IPS-20b (cell line): ENCODE measurements around the gene DLG1.
"Not testable (repeated sequence)": the region's sequence is repeated elsewhere in the genome, so short reads cannot be mapped to it uniquely, and the experiment has no call there.

Experiments used
- H3K27ac ChIP-seq: one replicate; pipeline ENCODE4 v1.5.1; 2013; ENCODE audit warnings: low read length
- H3K27me3 ChIP-seq: 2 replicates; pipeline ENCODE4 v1.6.1; 2013; ENCODE audit warnings: mild to moderate bottlenecking, low read length, inconsistent platforms; ENCODE audit not compliant: insufficient read depth
- H3K36me3 ChIP-seq: 2 replicates; pipeline ENCODE4 v1.6.1; 2013; ENCODE audit warnings: low read depth, mild to moderate bottlenecking, inconsistent platforms, low read length, moderate library complexity; ENCODE audit not compliant: insufficient read depth
- H3K4me1 ChIP-seq: 2 replicates; pipeline ENCODE4 v1.6.1; 2013; ENCODE audit warnings: mild to moderate bottlenecking, control low read depth, inconsistent platforms, low read length, moderate library complexity; ENCODE audit not compliant: insufficient read depth
- H3K4me3 ChIP-seq: 2 replicates; pipeline ENCODE4 v1.5.1; 2013; ENCODE audit warnings: mild to moderate bottlenecking, low read length, inconsistent platforms
- H3K9ac ChIP-seq: 2 replicates; pipeline ENCODE4 v1.6.1; 2013; ENCODE audit warnings: low read depth, mild to moderate bottlenecking, inconsistent platforms, low read length, moderate library complexity
- H3K9me3 ChIP-seq: 2 replicates; pipeline ENCODE4 v1.6.1; 2013; ENCODE audit warnings: mild to moderate bottlenecking, low read depth, low read length, inconsistent platforms; ENCODE audit not compliant: insufficient read depth

DLG1 gene

GRCh38 chr3:197222937-197223370, 75.5 kb downstream of the DLG1 start:
- Histone ChIP-seq H3K36me3 (no peaks in the 10 kb centered on the region), H3K27me3 (no peaks in the 10 kb centered on the region), H3K27ac (no peak overlapping the region), H3K9me3 (no peaks in the 10 kb centered on the region), H3K9ac (no peak overlapping the region), H3K4me3 (no peak overlapping the region), H3K4me1 (peaks cover 7% of the 10 kb centered on the region; the same call in 1 of the 2 replicates)

DNA sequence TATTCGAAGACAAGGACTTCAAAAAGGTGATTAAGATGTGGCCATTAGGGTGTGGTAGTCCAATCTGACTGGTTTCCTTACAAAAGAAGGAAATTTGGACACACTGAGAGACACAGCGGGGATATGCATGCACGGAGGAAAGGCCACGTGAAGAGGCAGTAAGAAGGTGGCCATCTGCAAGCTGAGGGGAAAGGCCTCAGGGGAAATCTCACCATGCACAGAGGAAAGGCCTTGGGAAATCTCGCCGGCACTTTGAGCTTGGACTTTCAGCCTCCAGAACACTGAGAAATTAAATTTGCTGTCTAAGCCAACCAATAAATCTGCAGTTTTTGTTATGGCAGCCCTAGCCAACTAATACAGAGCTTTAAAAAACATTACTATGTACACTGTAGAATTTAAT, 78.8 kb downstream of the DLG1 start:
- peaks cover 6% of the 10 kb centered on the region; the same call in 1 of the 2 replicates for H3K4me1 ChIP-seq
- H3K4me3 ChIP-seq: no peak overlapping the region
- no peaks in the 10 kb centered on the region for H3K27me3 ChIP-seq
- no peaks in the 10 kb centered on the region for H3K9me3 ChIP-seq
- no peak overlapping the region for H3K9ac ChIP-seq
- no peak overlapping the region for H3K27ac ChIP-seq
- no peaks in the 10 kb centered on the region for H3K36me3 ChIP-seq

GRCh38 chr3:197218210-197218609, 80.2 kb downstream of the DLG1 start:
- Histone ChIP-seq H3K4me3 (no peak overlapping the region), H3K9ac (no peak overlapping the region), H3K36me3 (no peaks in the 10 kb centered on the region), H3K27me3 (no peaks in the 10 kb centered on the region), H3K27ac (no peak overlapping the region), H3K9me3 (no peaks in the 10 kb centered on the region), H3K4me1 (peaks cover 8% of the 10 kb centered on the region; the same call in 1 of the 2 replicates)

DNA sequence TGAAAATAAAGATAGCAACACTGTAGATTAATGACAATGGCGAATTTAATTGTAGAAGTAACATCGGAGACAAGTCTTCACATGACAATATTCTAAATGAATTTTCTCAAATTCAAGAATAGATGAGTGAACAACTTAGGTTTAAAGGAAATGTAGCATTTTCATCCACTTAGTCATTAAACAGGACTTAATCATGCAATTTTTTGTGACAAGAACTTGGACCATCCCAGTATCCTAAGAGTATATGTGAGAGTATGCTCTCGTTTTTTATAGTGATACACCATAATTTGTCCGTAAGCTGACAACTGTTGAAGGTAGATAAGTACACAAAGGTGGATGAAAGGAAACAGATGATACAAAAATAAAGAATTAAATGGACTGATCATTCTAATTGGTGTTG, 81.5 kb downstream of the DLG1 start:
- Histone ChIP-seq H3K4me3 (no peak overlapping the region), H3K27me3 (no peaks in the 10 kb centered on the region), H3K27ac (no peak overlapping the region), H3K9ac (no peak overlapping the region), H3K4me1 (peaks cover 15% of the 10 kb centered on the region; the same call in 1 of the 2 replicates), H3K36me3 (no peaks in the 10 kb centered on the region), H3K9me3 (no peaks in the 10 kb centered on the region)

- no peaks in the 10 kb centered on the region for H3K27me3 ChIP-seq
- H3K9me3 ChIP-seq: no peaks in the 10 kb centered on the region
- no peak overlapping the region for H3K9ac ChIP-seq
- no peak overlapping the region for H3K4me3 ChIP-seq
- no peaks in the 10 kb centered on the region for H3K36me3 ChIP-seq
- H3K27ac ChIP-seq: no peak overlapping the region
- H3K4me1 ChIP-seq: peaks cover 15% of the 10 kb centered on the region; the same call in 1 of the 2 replicates
Observed at GRCh38 chr3:197216169-197216860, 82.1 kb downstream of the DLG1 start.

DNA sequence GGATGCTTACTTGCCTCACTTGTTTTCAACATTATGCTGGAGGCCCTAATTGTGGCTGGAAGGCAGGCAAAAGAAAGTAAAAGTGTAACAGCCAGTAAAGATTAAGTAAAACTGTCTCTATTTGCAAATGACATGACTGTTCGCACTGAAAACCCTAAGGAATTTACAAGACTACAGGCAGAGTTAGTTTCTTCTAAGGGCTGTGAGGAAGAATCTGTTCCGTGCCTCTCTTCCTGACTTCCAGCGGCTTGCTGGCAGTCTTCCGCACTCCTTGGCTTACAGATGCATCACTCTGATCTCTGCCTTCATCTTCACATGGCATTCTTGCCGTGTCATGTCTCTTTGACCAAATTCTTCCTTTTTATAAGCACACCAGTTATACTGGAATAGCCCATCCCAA, 86.1 kb downstream of the DLG1 start:
- Histone ChIP-seq H3K27ac (no peak overlapping the region), H3K4me3 (peak overlapping the region; percentile 32; the same call in 1 of the 2 replicates), H3K4me1 (peaks cover 43% of the 10 kb centered on the region), H3K27me3 (no peaks in the 10 kb centered on the region), H3K9me3 (no peaks in the 10 kb centered on the region), H3K9ac (peak overlapping the region; percentile 52; the same call in 1 of the 2 replicates), H3K36me3 (no peaks in the 10 kb centered on the region)

DNA sequence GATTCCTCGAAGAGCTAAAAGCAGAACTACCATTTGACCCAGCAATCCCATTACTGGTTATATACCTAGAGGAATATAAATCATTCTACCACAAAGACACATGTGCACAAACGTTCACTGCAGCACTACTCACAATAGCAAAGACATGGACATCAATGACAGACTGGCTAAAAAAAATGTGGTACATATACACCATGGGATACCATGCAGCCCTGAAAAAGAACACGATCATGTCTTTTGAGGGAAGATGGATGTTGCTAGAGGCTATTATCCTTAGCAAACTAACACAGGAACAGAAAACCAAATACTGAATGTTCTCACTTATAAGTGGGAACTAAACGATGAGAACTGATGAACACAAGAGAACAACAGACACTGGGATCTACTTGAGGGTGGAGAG, 86.7 kb downstream of the DLG1 start:
- not testable (repeated sequence) for H3K36me3 ChIP-seq, H3K27ac ChIP-seq, H3K27me3 ChIP-seq, H3K9me3 ChIP-seq
- H3K4me1 ChIP-seq: peaks cover 44% of the 10 kb centered on the region
- H3K9ac ChIP-seq: peak overlapping the region; percentile 52; the same call in 1 of the 2 replicates
- peak overlapping the region; percentile 32; the same call in 1 of the 2 replicates for H3K4me3 ChIP-seq

DNA sequence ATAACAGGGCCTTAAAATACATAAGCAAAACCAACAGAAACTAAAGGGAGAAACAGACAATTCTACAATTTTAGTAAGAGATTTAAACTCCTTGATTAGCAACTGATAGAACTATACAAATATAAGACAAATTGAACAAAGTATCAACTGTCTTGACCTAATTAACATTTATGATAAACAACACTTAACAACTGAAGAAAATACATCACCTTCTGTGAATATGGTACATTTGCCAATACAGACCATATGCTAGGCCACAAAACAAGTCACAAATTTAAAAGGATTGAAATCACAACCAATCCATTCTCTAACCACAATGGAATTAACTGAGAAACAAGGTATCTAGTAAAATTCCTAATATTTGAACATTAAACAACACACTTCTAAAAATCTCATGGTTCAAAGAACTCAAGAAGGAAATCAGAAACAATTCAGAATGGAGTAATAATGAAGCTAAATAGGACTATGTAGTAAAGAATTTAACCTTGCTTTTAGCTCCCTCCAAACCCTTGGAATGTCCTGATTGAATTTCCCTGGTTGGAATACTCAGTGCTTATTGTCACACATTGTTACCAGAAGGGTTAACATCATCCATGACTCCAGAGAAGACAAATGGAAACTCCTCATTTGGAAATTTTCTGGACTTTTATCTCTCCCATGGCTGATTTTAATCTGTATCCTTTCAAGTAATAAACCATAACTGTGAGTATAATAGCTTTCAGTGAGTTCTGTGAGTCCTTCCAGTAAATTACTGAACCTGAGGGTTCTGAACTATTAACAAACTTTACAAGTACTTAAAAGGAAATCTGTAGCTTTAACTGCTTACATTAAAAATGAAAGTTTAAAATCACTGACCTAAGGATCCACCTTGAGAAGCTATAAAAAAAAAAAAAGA, 88.8 kb downstream of the DLG1 start:
- H3K9me3 ChIP-seq: no peaks in the 10 kb centered on the region
- no peaks in the 10 kb centered on the region for H3K36me3 ChIP-seq
- peak overlapping the region; percentile 72 for H3K27ac ChIP-seq
- no peaks in the 10 kb centered on the region for H3K27me3 ChIP-seq
- H3K4me1 ChIP-seq: peaks cover 59% of the 10 kb centered on the region
- H3K4me3 ChIP-seq: peak overlapping the region; percentile 29; the same call in 1 of the 2 replicates
- peak overlapping the region; percentile 50; the same call in 1 of the 2 replicates for H3K9ac ChIP-seq

DNA sequence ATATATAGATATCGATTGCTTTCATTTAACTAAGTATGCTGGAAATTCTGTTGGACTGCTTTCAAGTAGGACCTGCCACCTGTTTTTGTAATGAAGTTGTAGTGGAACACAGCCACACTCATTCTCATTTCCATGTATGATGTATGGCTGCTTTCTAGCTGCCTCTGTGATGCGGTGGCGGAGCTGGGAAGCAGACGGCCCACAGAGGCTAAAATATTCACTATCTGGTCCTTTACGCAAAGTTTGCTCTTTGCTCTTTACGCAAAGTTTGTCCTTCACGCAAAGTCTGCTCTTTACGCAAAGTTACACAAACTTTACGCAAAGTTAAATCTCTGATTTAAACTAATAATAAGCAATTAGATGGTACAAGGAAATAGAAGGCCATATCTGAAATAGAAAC, 91.5 kb downstream of the DLG1 start:
- no peaks in the 10 kb centered on the region for H3K9me3 ChIP-seq
- H3K4me1 ChIP-seq: peaks cover 66% of the 10 kb centered on the region
- H3K9ac ChIP-seq: no peak overlapping the region
- no peak overlapping the region for H3K4me3 ChIP-seq
- no peaks in the 10 kb centered on the region for H3K27me3 ChIP-seq
- no peak overlapping the region for H3K27ac ChIP-seq
- H3K36me3 ChIP-seq: no peaks in the 10 kb centered on the region

- Histone ChIP-seq H3K4me3 (no peak overlapping the region), H3K27ac (no peak overlapping the region), H3K9me3 (no peaks in the 10 kb centered on the region), H3K4me1 (peaks cover 66% of the 10 kb centered on the region), H3K36me3 (no peaks in the 10 kb centered on the region), H3K27me3 (no peaks in the 10 kb centered on the region), H3K9ac (no peak overlapping the region)
Observed at GRCh38 chr3:197205675-197206074, 92.7 kb downstream of the DLG1 start.

DNA sequence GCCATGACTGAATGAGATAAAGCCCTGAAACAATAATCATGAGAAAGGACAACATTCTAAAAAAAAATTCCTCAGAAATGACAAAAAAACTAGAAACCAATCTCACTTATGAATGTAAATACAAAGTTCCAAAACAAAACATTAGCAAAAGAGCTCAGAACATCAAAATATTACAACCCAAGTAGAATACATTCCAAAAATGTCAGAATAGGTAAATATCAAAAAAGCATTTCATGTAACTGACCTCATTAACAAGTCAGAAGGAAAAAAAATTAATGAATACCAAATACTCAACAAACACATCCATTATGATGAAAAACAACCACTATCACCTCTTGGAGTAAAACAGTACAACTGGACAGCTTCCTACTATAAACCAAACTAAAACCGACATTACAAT, 93.1 kb downstream of the DLG1 start:
- no peaks in the 10 kb centered on the region for H3K27me3 ChIP-seq
- no peak overlapping the region for H3K9ac ChIP-seq
- no peaks in the 10 kb centered on the region for H3K36me3 ChIP-seq
- peaks cover 66% of the 10 kb centered on the region for H3K4me1 ChIP-seq
- no peaks in the 10 kb centered on the region for H3K9me3 ChIP-seq
- H3K27ac ChIP-seq: no peak overlapping the region
- no peak overlapping the region for H3K4me3 ChIP-seq
